ENCODE data around the gene DMKN. TPM values are rescaled to one million over a fixed set of nuclear protein-coding genes. Genes with fewer than 3 reads are reported as not detected.

DMKN gene
- polyA plus RNA-seq, 1 experiment, result 1.3 TPM

GRCh38 chr19:35560677-35561076, 47.2 kb upstream of the DMKN start:
- CTCF ChIA-PET, result interaction anchor here (1.9 kb wide), 1 partner anchor 12 kb away, joined by 5 read pairs; no protein-coding TSS in a partner anchor
- POLR2A ChIA-PET, result no interaction called here

GRCh38 chr19:35560271-35560670, 46.8 kb upstream of the DMKN start:
- ChIA-PET CTCF (interaction anchor here (1.9 kb wide), 1 partner anchor 12 kb away, joined by 5 read pairs; no protein-coding TSS in a partner anchor), POLR2A (no interaction called here)
- H3K9me3 ChIP-seq (ENCODE audit: control insufficient read depth, insufficient read depth, low read length), result peaks cover 10% of the 10 kb centered on the region; the same call in 1 of the 2 replicates
- H3K27me3 ChIP-seq (ENCODE audit: control insufficient read depth, insufficient read depth, low read length), result peaks cover 18% of the 10 kb centered on the region
- TF ChIP-seq, protein P1, sequence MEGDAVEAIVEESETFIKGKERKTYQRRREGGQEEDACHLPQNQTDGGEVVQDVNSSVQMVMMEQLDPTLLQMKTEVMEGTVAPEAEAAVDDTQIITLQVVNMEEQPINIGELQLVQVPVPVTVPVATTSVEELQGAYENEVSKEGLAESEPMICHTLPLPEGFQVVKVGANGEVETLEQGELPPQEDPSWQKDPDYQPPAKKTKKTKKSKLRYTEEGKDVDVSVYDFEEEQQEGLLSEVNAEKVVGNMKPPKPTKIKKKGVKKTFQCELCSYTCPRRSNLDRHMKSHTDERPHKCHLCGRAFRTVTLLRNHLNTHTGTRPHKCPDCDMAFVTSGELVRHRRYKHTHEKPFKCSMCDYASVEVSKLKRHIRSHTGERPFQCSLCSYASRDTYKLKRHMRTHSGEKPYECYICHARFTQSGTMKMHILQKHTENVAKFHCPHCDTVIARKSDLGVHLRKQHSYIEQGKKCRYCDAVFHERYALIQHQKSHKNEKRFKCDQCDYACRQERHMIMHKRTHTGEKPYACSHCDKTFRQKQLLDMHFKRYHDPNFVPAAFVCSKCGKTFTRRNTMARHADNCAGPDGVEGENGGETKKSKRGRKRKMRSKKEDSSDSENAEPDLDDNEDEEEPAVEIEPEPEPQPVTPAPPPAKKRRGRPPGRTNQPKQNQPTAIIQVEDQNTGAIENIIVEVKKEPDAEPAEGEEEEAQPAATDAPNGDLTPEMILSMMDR (IDR thresholded peaks at IDR 0.05; ENCODE audit: low read depth, low read length), result no peak
- H3K4me3 ChIP-seq (ENCODE audit: low read depth, low read length), result no peak overlapping the region
- no peak for DNase-seq (ENCODE audit: low read depth, low spot score)
- H3K27ac ChIP-seq (ENCODE audit: low read depth, low read length), result no peak overlapping the region

More at GRCh38 chr19:35560677-35561076, 47.2 kb upstream of the DMKN start:
- TF ChIP-seq, protein P1 (IDR thresholded peaks at IDR 0.05; ENCODE audit: low read depth, low read length), result no peak
- Histone ChIP-seq H3K4me3 (ENCODE audit: low read depth, low read length) (no peak overlapping the region), H3K27ac (ENCODE audit: low read depth, low read length) (no peak overlapping the region), H3K27me3 (ENCODE audit: control insufficient read depth, insufficient read depth, low read length) (peaks cover 18% of the 10 kb centered on the region), H3K9me3 (ENCODE audit: control insufficient read depth, insufficient read depth, low read length) (peaks cover 10% of the 10 kb centered on the region; the same call in 1 of the 2 replicates)
- DNase-seq (ENCODE audit: low read depth, low spot score), result no peak

DNA sequence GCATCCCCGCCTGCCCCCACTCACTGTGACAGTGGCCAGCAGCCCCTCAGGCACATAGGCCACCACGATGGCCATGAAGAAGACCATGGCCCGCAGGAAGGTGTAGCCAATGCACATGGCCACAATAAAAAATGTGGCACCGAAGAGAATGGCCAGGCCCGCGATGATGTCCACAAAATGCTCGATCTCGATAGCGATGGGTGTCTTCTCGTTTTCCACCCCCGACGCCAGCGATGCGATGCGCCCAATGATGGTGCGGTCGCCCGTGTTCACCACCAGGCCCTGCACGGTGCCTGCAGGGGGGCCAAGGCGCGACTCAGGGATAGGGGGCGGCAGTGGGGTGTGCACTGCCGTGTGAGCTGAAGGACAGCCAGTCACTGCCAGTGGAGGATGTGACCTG, 46.3 kb upstream of the DMKN start:
- Histone ChIP-seq H3K4me3 (ENCODE audit: low read depth, low read length) (no peak overlapping the region), H3K9me3 (ENCODE audit: control insufficient read depth, insufficient read depth, low read length) (peaks cover 10% of the 10 kb centered on the region; the same call in 1 of the 2 replicates), H3K27ac (ENCODE audit: low read depth, low read length) (no peak overlapping the region), H3K27me3 (ENCODE audit: control insufficient read depth, insufficient read depth, low read length) (peaks cover 20% of the 10 kb centered on the region)
- TF ChIP-seq, protein P1 (IDR thresholded peaks at IDR 0.05; ENCODE audit: low read depth, low read length), result no peak
- ChIA-PET CTCF (interaction anchor here (1.9 kb wide), 1 partner anchor 12 kb away, joined by 5 read pairs; no protein-coding TSS in a partner anchor), POLR2A (no interaction called here)
- DNase-seq (ENCODE audit: low read depth, low spot score), result no peak

- ChIA-PET CTCF (interaction anchor here (1.9 kb wide), 1 partner anchor 11 kb away, joined by 5 read pairs; no protein-coding TSS in a partner anchor), POLR2A (no interaction called here)
- Histone ChIP-seq H3K4me3 (ENCODE audit: low read depth, low read length) (no peak overlapping the region), H3K27ac (ENCODE audit: low read depth, low read length) (no peak overlapping the region), H3K9me3 (ENCODE audit: control insufficient read depth, insufficient read depth, low read length) (peaks cover 10% of the 10 kb centered on the region; the same call in 1 of the 2 replicates), H3K27me3 (ENCODE audit: control insufficient read depth, insufficient read depth, low read length) (peaks cover 18% of the 10 kb centered on the region)
- DNase-seq (ENCODE audit: low read depth, low spot score), result no peak
- TF ChIP-seq, protein P1 (IDR thresholded peaks at IDR 0.05; ENCODE audit: low read depth, low read length), result no peak
Measured at GRCh38 chr19:35559281-35559659, 45.8 kb upstream of the DMKN start.

DNA sequence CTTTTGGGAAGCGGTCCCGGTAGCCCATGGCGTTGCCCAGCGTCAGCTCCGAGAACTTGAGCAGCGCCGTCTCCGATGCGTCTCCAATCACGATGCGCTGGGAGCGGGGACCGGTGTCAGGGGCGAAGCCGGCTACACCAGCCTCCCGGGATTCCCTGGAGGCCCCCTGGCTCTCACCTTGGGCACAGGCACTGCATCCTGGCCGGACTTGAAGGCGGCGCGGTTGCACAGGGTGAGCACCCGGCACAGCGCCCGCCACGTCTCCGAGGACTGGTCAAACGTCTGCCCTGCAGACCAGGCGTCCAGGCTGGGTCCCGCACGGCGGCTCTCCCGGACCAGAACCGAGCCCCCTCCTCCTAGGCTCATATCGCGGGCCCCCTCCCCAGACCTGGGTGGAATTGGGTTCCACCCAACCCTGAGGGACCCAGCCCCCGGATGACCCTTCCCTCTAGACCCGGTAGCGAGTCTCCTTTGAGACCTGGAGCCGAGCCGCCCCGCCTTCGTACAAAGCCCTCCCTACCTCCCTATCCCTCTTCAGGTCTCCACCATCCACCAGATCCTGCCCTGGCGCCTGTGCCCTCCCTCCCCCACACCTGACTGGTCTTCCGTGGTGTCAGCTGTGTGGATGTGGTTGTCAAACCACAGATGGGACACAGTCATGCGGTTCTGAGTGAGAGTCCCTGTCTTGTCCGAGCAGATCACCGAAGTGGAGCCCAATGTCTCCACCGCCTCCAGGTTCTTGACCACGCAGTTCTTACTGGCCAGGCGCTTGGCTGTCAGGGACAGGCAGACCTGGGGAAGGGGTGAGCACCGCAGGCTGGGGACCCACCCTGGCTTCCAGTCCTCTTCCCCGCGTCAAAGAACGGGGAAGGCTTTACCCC, 45.2 kb upstream of the DMKN start:
- CTCF ChIA-PET, result interaction anchor here (1.8 to 1.9 kb wide), 2 partner anchors 10 kb away, joined by 5 to 8 read pairs; no protein-coding TSS in a partner anchor
- peaks cover 18% of the 10 kb centered on the region for H3K27me3 ChIP-seq (ENCODE audit: control insufficient read depth, insufficient read depth, low read length)
- POLR2A ChIA-PET, result no interaction called here
- H3K4me3 ChIP-seq (ENCODE audit: low read depth, low read length), result peak overlapping the region; percentile 55; the same call in 1 of the 2 replicates
- no peak overlapping the region for H3K27ac ChIP-seq (ENCODE audit: low read depth, low read length)
- DNase-seq (ENCODE audit: low read depth, low spot score), result no peak
- TF ChIP-seq, protein P1 (IDR thresholded peaks at IDR 0.05; ENCODE audit: low read depth, low read length), result no peak
- H3K9me3 ChIP-seq (ENCODE audit: control insufficient read depth, insufficient read depth, low read length), result peaks cover 10% of the 10 kb centered on the region; the same call in 1 of the 2 replicates
